Measurements from ENCODE around the gene MAGEB3. TPM values are rescaled to one million over a fixed set of nuclear protein-coding genes. Genes with fewer than 3 reads are reported as not detected.

MAGEB3 gene
- total and polyA plus RNA-seq, 2 of the 13 experiments (the other 11 are each of a cell fraction or from before 2014, with no cell fraction given) = not detected

DNA sequence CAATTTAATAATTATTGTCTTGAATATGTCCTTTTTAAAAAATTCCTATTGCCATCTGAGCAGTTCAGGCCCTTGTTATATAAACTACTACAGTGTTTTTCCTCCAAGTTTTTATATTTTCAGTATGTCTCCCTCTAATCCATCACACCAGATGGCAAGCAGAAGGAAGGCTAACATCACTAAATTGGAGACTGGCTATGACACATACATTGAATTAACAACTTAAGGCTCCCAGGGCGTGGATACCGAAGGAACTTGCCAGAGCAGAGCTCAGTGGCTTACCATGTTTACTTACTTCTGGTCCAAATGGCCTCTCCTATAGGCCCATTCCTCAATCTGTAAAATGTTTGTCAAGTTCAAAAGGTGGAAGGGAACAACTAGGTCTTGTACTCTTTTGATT is 29.5 kb downstream of the MAGEB3 start (continued):
- no peak for TF ChIP-seq ZNF646 (CRISPR knock-in tag; IDR thresholded peaks at IDR 0.05)
- no peak for TF ChIP-seq GPN1 (CRISPR knock-in tag; IDR thresholded peaks at IDR 0.05; ENCODE audit: borderline replicate concordance)

GRCh38 chrX:30261012-30261411 is 30.6 kb downstream of the MAGEB3 start:
- ChIA-PET POLR2A (no interaction called here), CTCF (ENCODE audit: low intra/inter-chr PET ratio, low total read pairs) (no interaction called here)
- Histone ChIP-seq H3K4me1 (ENCODE audit: insufficient read depth, low read length) (no peaks in the 10 kb centered on the region), H3K79me2 (ENCODE audit: insufficient read depth, low read length) (no peaks in the 10 kb centered on the region), H3K36me3 (replicated peaks in 1 of 2; ENCODE audit: control insufficient read depth in 1 of 2, insufficient read depth in 2 of 2, low read length in 2 of 2) (no peaks in the 10 kb centered on the region), H3K27ac (ENCODE audit: extremely low read length, insufficient read depth, low read length) (no peak overlapping the region), H3K27me3 (ENCODE audit: control insufficient read depth in 1 of 2, insufficient read depth in 2 of 2, low read length in 2 of 2) (no peaks in the 10 kb centered on the region), H3K4me2 (ENCODE audit: low read depth, low read length) (no peak overlapping the region), H3K4me3 (replicated peaks in 1 of 3; ENCODE audit: insufficient read depth in 1 of 3, low read depth in 2 of 3, low read length in 3 of 3) (no peak overlapping the region), H3K9ac (ENCODE audit: insufficient read depth, low read depth, low read length) (no peak overlapping the region), H3K9me3 (ENCODE audit: low read length) (no peaks in the 10 kb centered on the region), H2AFZ (ENCODE audit: low read length) (no peak overlapping the region), H4K20me1 (ENCODE audit: insufficient read depth, low read length) (no peaks in the 10 kb centered on the region)
- no peak for ATAC-seq
- no TSS peak for BruUV-seq (replicated peaks)
- intact Hi-C loops (cut with micrococcal nuclease; ENCODE audit: unreplicated experiment) = no loop called here
- FAIRE-seq = no peak
- no peak for DNase-seq (ENCODE audit: low spot score)
- TF ChIP-seq ZNF121 (CRISPR knock-in tag; IDR thresholded peaks at IDR 0.05) (no peak), MAFK (conservative IDR thresholded peaks at IDR 0.05 in 1 of 2, IDR thresholded peaks at IDR 0.05 in 1 of 2; ENCODE audit: low read length in 2 of 2) (peak; percentile 36 to 74; a peak in 3 of 4 replicates), MAFF (IDR thresholded peaks at IDR 0.05; ENCODE audit: low read depth, low read length) (peak; percentile 48)
- in situ Hi-C loops (cut with HindIII; ENCODE audit: extremely low pct_ligation_motif_present, low pct_unique_long_range_greater_than_20kb) = no loop called here
